B cell (primary cell): ENCODE results near the gene ZFHX2. TPM values are rescaled to one million over a fixed set of nuclear protein-coding genes. Genes with fewer than 3 reads are reported as not detected.

Experiments used
- ATAC-seq: fragments of 200-7000 bp; cut with Tn5 transposase; one replicate; pipeline ENCODE4 v1.10.0; 2021; ENCODE audit warnings: low read depth, mild to moderate bottlenecking, moderate number of reproducible peaks, moderate library complexity
- CTCF ChIA-PET: fragments of 350-600 bp; sonication (Branson Sonifier 250); formaldehyde crosslinking; loops from one replicate; lab custom pipeline; 2021; ENCODE audit warnings: antibody characterized with exemption, inconsistent platforms; lab: Charles Lee
- POLR2A ChIA-PET: fragments of 350-600 bp; sonication (Branson Sonifier 250); formaldehyde crosslinking; loops from one replicate; lab custom pipeline; 2021; ENCODE audit warnings: antibody characterized with exemption; lab: Charles Lee
- DNase-seq: peaks from one replicate; pipeline ENCODE4 v3.0.0; 2013
- H2AFZ ChIP-seq: 2 replicates; pipeline ENCODE4 v1.6.1; 2012; ENCODE audit warnings: mild to moderate bottlenecking, low read depth, low read length; ENCODE audit not compliant: insufficient read depth, poor library complexity, severe bottlenecking
- H3K27ac ChIP-seq, 2 donors: 1 replicate in 1 of 2; 2 replicates in 1 of 2; pipeline ENCODE4 v1.5.1; 2012 to 2013; ENCODE audit warnings: low read length in 2 of 2, mild to moderate bottlenecking in 2 of 2, moderate library complexity in 1 of 2
- H3K27me3 ChIP-seq, 4 experiments: fragments of 200-600 bp in 1 of 4; sonication (generic) in 1 of 4; replicated peaks in 1 of 4; 1 replicate in 2 of 4; 2 replicates in 2 of 4; pipeline versions ENCODE4 v1.6.1 to v1.7.0; 2013 to 2016; ENCODE audit warnings: low read length in 3 of 4, mild to moderate bottlenecking in 2 of 4, mixed read lengths in 1 of 4, moderate library complexity in 1 of 4; ENCODE audit not compliant: insufficient read depth in 4 of 4, control insufficient read depth in 3 of 4; ENCODE audit errors: control extremely low read depth in 1 of 4
- H3K36me3 ChIP-seq, 2 experiments: replicated peaks in 1 of 2; 1 replicate in 1 of 2; 2 replicates in 1 of 2; pipeline versions ENCODE4 v1.6.1 to v1.7.1; 2013; ENCODE audit warnings: low read length in 1 of 2; ENCODE audit not compliant: insufficient read depth in 2 of 2, control insufficient read depth in 1 of 2; ENCODE audit errors: control extremely low read depth in 1 of 2, extremely low read depth in 1 of 2
- H3K4me1 ChIP-seq, 2 donors: fragments of 200-600 bp in 1 of 2; sonication (generic) in 1 of 2; 1 replicate in 1 of 2; 2 replicates in 1 of 2; pipeline versions ENCODE4 v1.5.1 to v1.6.1; 2013 to 2017; ENCODE audit warnings: low read length in 2 of 2; ENCODE audit not compliant: control insufficient read depth in 2 of 2, insufficient read depth in 2 of 2
- H3K4me2 ChIP-seq: replicated peaks from 2 replicates; pipeline ENCODE3; 2012; ENCODE audit warnings: mild to moderate bottlenecking, low read depth, low read length; ENCODE audit not compliant: poor library complexity, severe bottlenecking
- H3K4me3 ChIP-seq, 5 experiments: fragments of 200-600 bp in 1 of 5; sonication (generic) in 1 of 5; 1 replicate in 3 of 5; 2 replicates in 2 of 5; pipeline versions ENCODE4 v1.5.1 to v1.7.0; 2011 to 2016; ENCODE audit warnings: low read length in 4 of 5, mild to moderate bottlenecking in 4 of 5, low read depth in 2 of 5, control low read depth in 1 of 5, moderate library complexity in 1 of 5; ENCODE audit not compliant: insufficient read depth in 1 of 5; ENCODE audit errors: control extremely low read depth in 1 of 5, extremely low read depth in 1 of 5
- H3K79me2 ChIP-seq: fragments of 200-600 bp; sonication (generic); one replicate; pipeline ENCODE4 v1.6.0; 2016; ENCODE audit warnings: low read length; ENCODE audit not compliant: control insufficient read depth, insufficient read depth
- H3K9ac ChIP-seq: fragments of 200-600 bp; sonication (generic); 2 replicates; pipeline ENCODE4 v1.6.1; 2017; ENCODE audit warnings: mild to moderate bottlenecking, low read length, moderate library complexity
- H3K9me3 ChIP-seq, 3 donors: one replicate each; pipeline versions ENCODE4 v1.6.1 to v1.7.1; 2013; ENCODE audit warnings: low read length in 2 of 3; ENCODE audit not compliant: control insufficient read depth in 2 of 3, insufficient read depth in 1 of 3; ENCODE audit errors: control extremely low read depth in 1 of 3
- H4K20me1 ChIP-seq: 2 replicates; pipeline ENCODE4 v1.6.0; 2012; ENCODE audit warnings: mild to moderate bottlenecking, low read length; ENCODE audit not compliant: insufficient read depth, control insufficient read depth, poor library complexity, severe bottlenecking
- H3K27ac Mint-ChIP-seq: one replicate; pipeline ENCODE4 v1.8.0; 2021; ENCODE audit warnings: mixed read lengths
- H3K27me3 Mint-ChIP-seq: one replicate; pipeline ENCODE4 v1.8.0; 2021; ENCODE audit warnings: mixed read lengths
- H3K4me1 Mint-ChIP-seq: one replicate; pipeline ENCODE4 v1.8.0; 2021; ENCODE audit warnings: mixed read lengths
- H3K4me3 Mint-ChIP-seq: one replicate; pipeline ENCODE4 v1.8.0; 2021; ENCODE audit warnings: mixed read lengths
- H3K9me3 Mint-ChIP-seq: one replicate; pipeline ENCODE4 v1.8.0; 2022; ENCODE audit warnings: mixed read lengths; ENCODE audit not compliant: insufficient read depth
- CTCF ChIP-seq: fragments of 200-600 bp; IDR thresholded peaks from one replicate; pipeline ENCODE4 v1.8.0; 2022; ENCODE audit warnings: antibody characterized with exemption, mild to moderate bottlenecking
- EZH2 ChIP-seq: IDR thresholded peaks from 2 replicates; pipeline ENCODE4 v1.6.1; 2012; ENCODE audit warnings: borderline replicate concordance, low read depth, mild to moderate bottlenecking, moderate library complexity, low read length; ENCODE audit not compliant: insufficient read depth, poor library complexity, severe bottlenecking
- WGBS: methylation state at CpG from one replicate; pipeline ENCODE4 v1.1.5; 2013; ENCODE audit warnings: missing lambda C conversion rate; ENCODE audit not compliant: insufficient coverage; 5-methylcytosine and 5-hydroxymethylcytosine counted together
- intact Hi-C: fragments of 100-400 bp; cut with micrococcal nuclease; formaldehyde crosslinking; loops from one replicate; pipeline ENCODE4 v1.10.0; 2022
- polyA plus RNA-seq: library from polyadenylated mRNA; depleted of rRNA; stranded (reverse); fragments of >200 nt; gene quantifications from 2 replicates; pipeline ENCODE4 v1.2.3, GENCODE V29; 2012
- total RNA-seq, 2 donors: library from RNA; stranded (reverse); fragments of 120-200 nt in 1 of 2; gene quantifications; 1 replicate in 1 of 2; 2 replicates in 1 of 2; pipeline versions ENCODE4 v1.2.3 to v1.2.4, GENCODE V29; 2013 to 2022

The ZFHX2 gene
- total and polyA plus RNA-seq, 2 donors (not counting 1 experiment from before 2014, with no cell fraction given) = 0.21 to 2.5 TPM

- ATAC-seq (no peak), DNase-seq (no peak)
- H3K79me2 ChIP-seq = no peaks in the 10 kb centered on the region
- TF ChIP-seq EZH2 (no peak), CTCF (no peak)
- no peak overlapping the region for H3K4me3 ChIP-seq
- no peak overlapping the region for H2AFZ ChIP-seq
- H3K36me3 ChIP-seq = no peaks in the 10 kb centered on the region
- CTCF ChIA-PET = no interaction called here
- H3K27ac Mint-ChIP-seq = no peak overlapping the region
- no peaks in the 10 kb centered on the region for H3K9me3 ChIP-seq
- H3K4me1 Mint-ChIP-seq = no peaks in the 10 kb centered on the region
- H3K4me1 ChIP-seq = no peaks in the 10 kb centered on the region
- no peak overlapping the region for H3K9ac ChIP-seq
- H3K27ac ChIP-seq = no peak overlapping the region
- no peak overlapping the region for H3K4me3 Mint-ChIP-seq
- H3K4me2 ChIP-seq = no peak overlapping the region
- no peaks in the 10 kb centered on the region for H3K9me3 Mint-ChIP-seq
- H3K27me3 ChIP-seq = no peaks in the 10 kb centered on the region
- POLR2A ChIA-PET = no interaction called here
- H3K27me3 Mint-ChIP-seq = no peaks in the 10 kb centered on the region
- intact Hi-C loops = no loop called here
- 95% methylated on average over 4 of the region's 4 CpGs for WGBS
- H4K20me1 ChIP-seq = no peaks in the 10 kb centered on the region
Observed at GRCh38 chr14:23518709-23519108, 32.9 kb downstream of the ZFHX2 start.

- Mint-ChIP-seq H3K9me3 (no peaks in the 10 kb centered on the region), H3K27me3 (no peaks in the 10 kb centered on the region), H3K27ac (no peak overlapping the region), H3K4me1 (no peaks in the 10 kb centered on the region), H3K4me3 (no peak overlapping the region)
- Histone ChIP-seq H3K36me3 (no peaks in the 10 kb centered on the region), H3K4me2 (no peak overlapping the region), H3K4me3 (no peak overlapping the region), H3K79me2 (no peaks in the 10 kb centered on the region), H3K27me3 (no peaks in the 10 kb centered on the region), H4K20me1 (no peaks in the 10 kb centered on the region), H3K4me1 (no peaks in the 10 kb centered on the region), H3K9me3 (no peaks in the 10 kb centered on the region), H3K27ac (no peak overlapping the region), H2AFZ (no peak overlapping the region), H3K9ac (no peak overlapping the region)
- 100% methylated on average over 1 of the region's 6 CpGs for WGBS
- ATAC-seq = no peak
- no peak for TF ChIP-seq EZH2
- TF ChIP-seq CTCF = no peak
- ChIA-PET CTCF (interaction anchor here (1.2 kb wide), 1 partner anchor 40 kb away, joined by 6 read pairs; no protein-coding TSS in a partner anchor), POLR2A (no interaction called here)
- no peak for DNase-seq
- intact Hi-C loops = no loop called here
Observed at GRCh38 chr14:23517650-23518326, 33.8 kb downstream of the ZFHX2 start.
